CD4-positive, alpha-beta memory T cell (primary cell): ENCODE measurements around the gene SHROOM3. TPM values are rescaled to one million over a fixed set of nuclear protein-coding genes. Genes with fewer than 3 reads are reported as not detected.

Experiments used
- CTCF ChIA-PET: fragments of 350-600 bp; sonication (Branson Sonifier 250); formaldehyde crosslinking; loops from one replicate; lab custom pipeline; 2021; ENCODE audit warnings: inconsistent platforms; ENCODE audit not compliant: partially characterized antibody; lab: Charles Lee
- POLR2A ChIA-PET: fragments of 350-600 bp; sonication (Branson Sonifier 250); formaldehyde crosslinking; loops from one replicate; lab custom pipeline; 2021; ENCODE audit not compliant: partially characterized antibody; lab: Charles Lee
- DNase-seq, 5 donors: peaks; one replicate each; pipeline versions ENCODE4 v3.0.0 to v3.0.0-alpha.2; 2020 to 2022; ENCODE audit warnings: mixed read lengths in 1 of 5
- H3K27ac ChIP-seq: one replicate; pipeline ENCODE4 v1.7.0; 2013; ENCODE audit warnings: low read depth, low read length
- H3K27me3 ChIP-seq: 2 replicates; pipeline ENCODE4 v1.7.0; 2013; ENCODE audit warnings: mild to moderate bottlenecking, low read length, moderate library complexity; ENCODE audit not compliant: insufficient read depth
- H3K36me3 ChIP-seq: 2 replicates; pipeline ENCODE4 v1.7.0; 2013; ENCODE audit warnings: mild to moderate bottlenecking, low read length, moderate library complexity; ENCODE audit not compliant: insufficient read depth
- H3K4me1 ChIP-seq: 2 replicates; pipeline ENCODE4 v1.7.0; 2013; ENCODE audit warnings: mild to moderate bottlenecking, low read length, moderate library complexity; ENCODE audit not compliant: insufficient read depth
- H3K4me3 ChIP-seq, 2 donors: one replicate each; pipeline ENCODE4 v1.7.0; 2013; ENCODE audit warnings: low read length in 2 of 2, mild to moderate bottlenecking in 1 of 2
- H3K9me3 ChIP-seq, 2 donors: one replicate each; pipeline ENCODE4 v1.7.0; 2013; ENCODE audit warnings: low read length in 2 of 2, control low read depth in 1 of 2; ENCODE audit not compliant: control insufficient read depth in 1 of 2
- H3K27ac Mint-ChIP-seq, 7 donors: one replicate each; pipeline ENCODE4 v1.8.0; 2020 to 2021; ENCODE audit warnings: mixed read lengths in 7 of 7, mild to moderate bottlenecking in 6 of 7, inconsistent platforms in 3 of 7, moderate library complexity in 3 of 7
- H3K27me3 Mint-ChIP-seq, 2 donors: one replicate each; pipeline ENCODE4 v1.8.0; 2020 to 2021; ENCODE audit warnings: mixed read lengths in 2 of 2
- H3K36me3 Mint-ChIP-seq, 2 donors: one replicate each; pipeline ENCODE4 v1.8.0; 2020 to 2021; ENCODE audit warnings: mixed read lengths in 2 of 2, inconsistent platforms in 1 of 2, mild to moderate bottlenecking in 1 of 2
- H3K4me1 Mint-ChIP-seq, 4 donors: one replicate each; pipeline ENCODE4 v1.8.0; 2020 to 2021; ENCODE audit warnings: mixed read lengths in 4 of 4, mild to moderate bottlenecking in 1 of 4
- H3K4me3 Mint-ChIP-seq, 8 donors: one replicate each; pipeline ENCODE4 v1.8.0; 2020 to 2021; ENCODE audit warnings: mixed read lengths in 8 of 8, mild to moderate bottlenecking in 7 of 8, moderate library complexity in 6 of 8, inconsistent platforms in 3 of 8
- H3K9me3 Mint-ChIP-seq, 8 donors: one replicate each; pipeline ENCODE4 v1.8.0; 2020 to 2021; ENCODE audit warnings: mixed read lengths in 8 of 8, mild to moderate bottlenecking in 5 of 8, inconsistent platforms in 3 of 8, moderate library complexity in 1 of 8
- intact Hi-C: fragments of 100-400 bp; cut with micrococcal nuclease; formaldehyde crosslinking; loops from one replicate; pipeline ENCODE4 v1.15.1; 2023
- polyA plus RNA-seq, 2 donors: library from polyadenylated mRNA; unstranded; fragments of 300-500 nt; fragmentation: Illumina TruSeq; gene quantifications; one replicate each; pipeline ENCODE4 v1.2.3, GENCODE V29; 2021
- total RNA-seq, 2 experiments: library from RNA; stranded (reverse); gene quantifications; one replicate each; pipeline ENCODE4 v1.2.3, GENCODE V29; 2021

SHROOM3 gene
- total and polyA plus RNA-seq, 4 experiments from 2014 or later, result not detected

DNA sequence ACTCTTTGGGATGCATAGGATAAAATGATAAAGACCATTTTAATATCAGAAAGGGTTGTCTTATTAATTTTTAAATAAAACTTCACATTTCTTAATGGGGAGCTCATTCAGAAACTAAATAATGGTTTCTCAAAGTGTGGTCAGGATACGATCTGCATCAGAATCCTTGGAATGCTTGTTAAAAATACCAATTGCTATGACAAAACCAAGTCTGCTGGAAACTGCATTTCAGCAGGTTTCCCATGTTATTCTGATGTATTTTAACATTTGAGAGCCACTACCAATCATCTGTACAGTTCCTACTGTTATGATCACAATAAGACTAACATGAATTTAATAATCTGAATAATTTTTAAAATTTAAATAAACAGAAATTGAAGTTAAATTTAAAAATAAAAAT lies 347.8 kb downstream of the SHROOM3 start:
- Histone ChIP-seq H3K27me3 (no peaks in the 10 kb centered on the region), H3K36me3 (no peaks in the 10 kb centered on the region), H3K9me3 (no peaks in the 10 kb centered on the region), H3K4me1 (no peaks in the 10 kb centered on the region), H3K27ac (no peak overlapping the region), H3K4me3 (no peak overlapping the region)
- peaks cover 10 to 11% of the 10 kb centered on the region in 2 donors for H3K27me3 Mint-ChIP-seq
- ChIA-PET CTCF (no interaction called here), POLR2A (no interaction called here)
- no peaks in the 10 kb centered on the region for H3K36me3 Mint-ChIP-seq
- no peaks in the 10 kb centered on the region for H3K4me1 Mint-ChIP-seq
- peaks cover 0 to 2% (median 0%) of the 10 kb centered on the region in 8 donors for H3K9me3 Mint-ChIP-seq
- intact Hi-C loops, result no loop called here
- no peak overlapping the region for H3K27ac Mint-ChIP-seq
- DNase-seq, result no peak
- H3K4me3 Mint-ChIP-seq, result no peak overlapping the region

DNA sequence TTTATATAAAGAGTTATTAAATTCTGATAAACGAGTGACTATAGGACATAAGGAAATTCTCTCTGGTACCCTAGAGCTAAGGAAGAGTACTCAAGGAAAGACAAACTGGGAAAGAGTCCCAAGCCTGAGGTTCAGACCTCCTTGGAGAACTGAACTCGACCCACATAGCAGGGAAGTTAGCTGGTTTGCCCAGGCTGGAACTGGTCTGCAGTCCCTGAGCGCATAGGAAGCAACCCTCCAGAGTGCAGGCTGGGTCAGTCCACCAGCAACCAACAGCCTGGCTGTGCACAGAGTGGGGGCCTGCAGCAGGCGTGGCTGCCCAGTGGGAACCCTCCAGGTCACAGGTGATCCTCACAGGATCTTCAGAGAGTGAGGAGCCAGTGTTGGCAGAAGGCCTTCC lies 348.8 kb downstream of the SHROOM3 start:
- peaks cover 0 to under 1% of the 10 kb centered on the region in 2 donors for H3K36me3 Mint-ChIP-seq
- POLR2A ChIA-PET, result no interaction called here
- intact Hi-C loops, result no loop called here

DNA sequence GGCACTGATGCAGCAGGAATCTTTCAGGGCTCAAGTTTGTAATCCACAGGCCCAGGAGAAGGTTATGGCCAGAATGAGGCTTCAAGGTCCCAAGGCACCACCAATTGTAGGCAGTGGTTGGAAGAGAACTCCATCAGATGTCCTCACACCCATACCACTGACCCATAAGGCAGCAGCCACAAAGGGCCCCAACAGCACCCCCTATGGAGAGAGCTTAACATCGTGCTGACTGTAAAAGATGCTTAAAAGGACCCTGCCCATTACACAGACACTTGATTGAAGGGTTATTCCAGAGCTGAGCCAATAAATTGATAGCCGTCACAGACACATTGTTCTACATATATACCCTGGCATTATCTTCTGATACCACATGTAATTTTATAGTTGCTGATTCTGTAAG lies 349.2 kb downstream of the SHROOM3 start:
- Histone ChIP-seq H3K9me3 (no peaks in the 10 kb centered on the region), H3K4me3 (no peak overlapping the region), H3K4me1 (no peaks in the 10 kb centered on the region), H3K36me3 (no peaks in the 10 kb centered on the region), H3K27ac (no peak overlapping the region), H3K27me3 (no peaks in the 10 kb centered on the region)
- H3K4me3 Mint-ChIP-seq, result no peak overlapping the region
- no peaks in the 10 kb centered on the region for H3K4me1 Mint-ChIP-seq
- H3K27me3 Mint-ChIP-seq, result peaks cover 7 to 8% of the 10 kb centered on the region in 2 donors
- DNase-seq, result no peak
- ChIA-PET CTCF (no interaction called here), POLR2A (no interaction called here)
- intact Hi-C loops, result no loop called here
- H3K27ac Mint-ChIP-seq, result no peak overlapping the region
- H3K9me3 Mint-ChIP-seq, result peaks cover 0 to 7% (median 0%) of the 10 kb centered on the region in 8 donors
- peaks cover 0 to 5% of the 10 kb centered on the region in 2 donors for H3K36me3 Mint-ChIP-seq

More for the DNA sequence above, 348.8 kb downstream of the SHROOM3 start:
- no peaks in the 10 kb centered on the region for H3K4me1 Mint-ChIP-seq
- Histone ChIP-seq H3K36me3 (no peaks in the 10 kb centered on the region), H3K4me1 (no peaks in the 10 kb centered on the region), H3K4me3 (no peak overlapping the region), H3K9me3 (no peaks in the 10 kb centered on the region), H3K27ac (no peak overlapping the region), H3K27me3 (no peaks in the 10 kb centered on the region)
- H3K27me3 Mint-ChIP-seq, result peaks cover 10 to 11% of the 10 kb centered on the region in 2 donors
- no peak for DNase-seq
- no peak overlapping the region for H3K4me3 Mint-ChIP-seq
- H3K27ac Mint-ChIP-seq, result no peak overlapping the region
- H3K9me3 Mint-ChIP-seq, result peaks cover 0 to 3% (median 0%) of the 10 kb centered on the region in 8 donors
- CTCF ChIA-PET, result no interaction called here

DNA sequence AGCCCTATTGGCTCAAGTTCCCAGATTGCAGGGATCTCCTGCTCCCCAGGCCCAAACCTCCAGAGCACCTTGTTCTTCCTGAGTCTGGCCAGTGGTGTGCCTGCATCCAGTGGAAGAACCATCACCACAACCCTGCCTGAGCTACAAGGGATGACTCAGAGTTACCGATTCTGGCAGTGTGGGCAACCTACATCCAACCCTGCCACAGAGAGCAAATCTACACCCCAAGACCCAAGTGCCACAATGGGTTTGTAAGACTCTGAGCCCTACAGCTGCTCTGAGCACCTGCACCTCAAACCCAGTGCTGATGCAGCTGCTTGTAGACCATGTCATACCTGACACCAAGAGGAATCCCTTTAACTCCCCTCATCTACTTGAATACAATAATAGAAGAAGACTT lies 352.9 kb downstream of the SHROOM3 start:
- intact Hi-C loops, result no loop called here
- H3K4me1 Mint-ChIP-seq, result no peaks in the 10 kb centered on the region

DNA sequence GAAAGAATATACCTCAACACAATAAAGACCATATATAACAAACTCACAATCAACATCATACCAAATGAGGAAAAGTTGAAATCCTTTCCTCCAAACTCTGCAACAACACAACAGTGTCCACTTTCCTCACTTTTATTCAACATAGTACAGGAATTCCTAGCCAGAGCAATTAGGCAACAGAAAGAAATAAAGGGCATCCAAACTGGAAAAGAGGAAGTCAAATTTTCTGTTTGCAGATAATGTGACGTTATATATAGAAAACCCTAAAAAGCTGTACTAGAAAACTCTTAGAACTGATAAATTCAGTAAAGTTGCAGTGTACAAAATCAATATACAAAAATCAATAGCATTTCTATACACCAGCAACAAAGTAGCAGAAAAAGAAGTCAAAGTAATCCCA lies 355.3 kb downstream of the SHROOM3 start:
- Histone ChIP-seq H3K4me1 (no peaks in the 10 kb centered on the region), H3K36me3 (no peaks in the 10 kb centered on the region), H3K27ac (no peak overlapping the region), H3K4me3 (no peak overlapping the region), H3K27me3 (no peaks in the 10 kb centered on the region), H3K9me3 (no peaks in the 10 kb centered on the region)
- CTCF ChIA-PET, result interaction anchor here (0.5 kb wide), 1 partner anchor 23 kb away, joined by 3 read pairs; no protein-coding TSS in a partner anchor
- intact Hi-C loops, result no loop called here
- peaks cover 0 to 10% (median 1%) of the 10 kb centered on the region in 8 donors for H3K9me3 Mint-ChIP-seq
- POLR2A ChIA-PET, result no interaction called here
- H3K36me3 Mint-ChIP-seq, result peaks cover 0 to 9% of the 10 kb centered on the region in 2 donors
- no peak for DNase-seq
- H3K4me1 Mint-ChIP-seq, result no peaks in the 10 kb centered on the region
- H3K4me3 Mint-ChIP-seq, result no peak overlapping the region
- H3K27ac Mint-ChIP-seq, result no peak overlapping the region
- peaks cover 0 to 9% of the 10 kb centered on the region in 2 donors for H3K27me3 Mint-ChIP-seq

More for the DNA sequence above, 352.9 kb downstream of the SHROOM3 start:
- H3K4me3 ChIP-seq, result no peak overlapping the region
- H3K9me3 ChIP-seq, result no peaks in the 10 kb centered on the region
- Mint-ChIP-seq H3K27ac (no peak overlapping the region), H3K4me3 (no peak overlapping the region), H3K9me3 (peaks cover 0 to 10% (median 1%) of the 10 kb centered on the region in 8 donors), H3K36me3 (peaks cover 0 to 9% of the 10 kb centered on the region in 2 donors), H3K27me3 (peaks cover 0 to 10% of the 10 kb centered on the region in 2 donors)
- H3K4me1 ChIP-seq, result no peaks in the 10 kb centered on the region
- ChIA-PET POLR2A (no interaction called here), CTCF (no interaction called here)
- no peaks in the 10 kb centered on the region for H3K36me3 ChIP-seq
- no peak overlapping the region for H3K27ac ChIP-seq
- no peaks in the 10 kb centered on the region for H3K27me3 ChIP-seq
- DNase-seq, result no peak

DNA sequence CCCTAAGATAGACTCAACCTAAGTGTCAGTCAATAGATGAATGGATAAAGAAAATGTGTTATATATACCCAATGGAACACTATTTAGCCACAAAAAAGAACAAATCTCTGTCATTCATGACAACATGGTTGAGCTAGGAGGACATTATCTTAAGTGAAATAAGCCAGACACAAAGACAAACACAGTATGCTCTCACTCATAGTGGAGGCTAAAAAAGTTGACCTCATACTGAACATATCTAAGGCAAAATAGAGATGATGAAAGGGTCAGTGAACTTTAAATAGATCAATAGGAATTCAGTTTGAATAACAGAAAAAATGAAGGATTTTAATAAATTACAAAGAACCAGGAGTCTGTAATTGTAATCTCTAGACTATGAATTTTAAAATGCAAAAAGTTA lies 356.4 kb downstream of the SHROOM3 start:
- POLR2A ChIA-PET, result no interaction called here
- H3K27ac ChIP-seq, result no peak overlapping the region

DNA sequence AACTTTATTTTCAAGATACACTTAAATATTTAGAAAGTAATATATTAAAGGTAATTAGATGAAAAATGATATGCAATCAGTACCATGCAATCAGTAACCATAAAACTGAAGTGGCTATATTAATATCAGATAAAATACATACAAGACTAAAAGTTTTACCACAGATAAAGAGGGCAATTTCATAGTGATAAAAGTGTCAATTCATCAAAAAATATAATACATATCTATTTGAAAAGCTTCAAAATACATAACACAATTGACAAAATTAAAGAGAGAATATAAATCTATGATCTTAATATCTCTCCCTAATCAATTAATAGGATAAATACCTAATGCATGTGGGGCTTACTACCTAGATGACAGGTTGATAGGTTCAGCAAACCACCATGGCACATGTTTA lies 357.4 kb downstream of the SHROOM3 start:
- POLR2A ChIA-PET, result no interaction called here
- Mint-ChIP-seq H3K27ac (no peak overlapping the region), H3K36me3 (peaks cover 0 to 9% of the 10 kb centered on the region in 2 donors), H3K4me1 (no peaks in the 10 kb centered on the region), H3K27me3 (peaks cover 0 to 4% of the 10 kb centered on the region in 2 donors), H3K4me3 (no peak overlapping the region), H3K9me3 (peaks cover 0 to 10% (median 0%) of the 10 kb centered on the region in 8 donors)
- no peaks in the 10 kb centered on the region for H3K27me3 ChIP-seq
- intact Hi-C loops, result no loop called here
- no peaks in the 10 kb centered on the region for H3K9me3 ChIP-seq
- DNase-seq, result no peak
- no peak overlapping the region for H3K4me3 ChIP-seq
- CTCF ChIA-PET, result no interaction called here
- no peaks in the 10 kb centered on the region for H3K36me3 ChIP-seq
- H3K27ac ChIP-seq, result no peak overlapping the region
- H3K4me1 ChIP-seq, result no peaks in the 10 kb centered on the region

More for the DNA sequence above, 356.4 kb downstream of the SHROOM3 start:
- no peaks in the 10 kb centered on the region for H3K4me1 Mint-ChIP-seq
- peaks cover 0 to 9% of the 10 kb centered on the region in 2 donors for H3K36me3 Mint-ChIP-seq
- no peaks in the 10 kb centered on the region for H3K4me1 ChIP-seq
- peaks cover 0 to 4% of the 10 kb centered on the region in 2 donors for H3K27me3 Mint-ChIP-seq
- no peaks in the 10 kb centered on the region for H3K36me3 ChIP-seq
- no peak overlapping the region for H3K27ac Mint-ChIP-seq
- no peak overlapping the region for H3K4me3 Mint-ChIP-seq
- intact Hi-C loops, result no loop called here
- H3K9me3 ChIP-seq, result no peaks in the 10 kb centered on the region
- no peak for DNase-seq
- H3K27me3 ChIP-seq, result no peaks in the 10 kb centered on the region
- H3K4me3 ChIP-seq, result no peak overlapping the region
- CTCF ChIA-PET, result no interaction called here
- H3K9me3 Mint-ChIP-seq, result peaks cover 0 to 10% (median 0%) of the 10 kb centered on the region in 8 donors
